ENCODE measurements around the gene GRID1. TPM values are rescaled to one million over a fixed set of nuclear protein-coding genes. Genes with fewer than 3 reads are reported as not detected.

Gene GRID1
- total and polyA plus RNA-seq, 10 of the 15 experiments (the other 5 are each of a cell fraction or from before 2014, with no cell fraction given): 0.04 to 0.62 (median 0.08) TPM; not detected in 5

- ChIA-PET SMC1A (ENCODE audit: uncharacterized antibody, unreplicated experiment) (no interaction called here), RAD21 (ENCODE audit: unreplicated experiment) (no interaction called here), CTCF (no interaction called here), POLR2A (no interaction called here)
- no peak for ATAC-seq
- no peak overlapping the region for H2AFZ ChIP-seq (ENCODE audit: control insufficient read depth, low read depth, low read length)
- no peak for FAIRE-seq
- H3K4me2 ChIP-seq (ENCODE audit: control insufficient read depth, insufficient read depth): no peak overlapping the region
- BruUV-seq (replicated peaks): no TSS peak
- H4K20me1 ChIP-seq (ENCODE audit: control insufficient read depth, insufficient read depth): no peaks in the 10 kb centered on the region
- TF ChIP-seq CEBPB (IDR thresholded peaks at IDR 0.05; ENCODE audit: borderline replicate concordance in 1 of 2, low read depth in 2 of 2, low read length in 2 of 2): no peak
- no peak overlapping the region for H3K9ac ChIP-seq (ENCODE audit: control insufficient read depth, insufficient read depth, low read length)
- no peak overlapping the region for H3K27ac ChIP-seq (ENCODE audit: control insufficient read depth, insufficient read depth)
- intact Hi-C loops (cut with micrococcal nuclease; ENCODE audit: unreplicated experiment) (no loop called here), in situ Hi-C loops (cut with MboI) (no loop called here)
- no peaks in the 10 kb centered on the region for H3K79me2 ChIP-seq (ENCODE audit: control insufficient read depth, insufficient read depth, low read length)
- no peaks in the 10 kb centered on the region for H3K9me3 ChIP-seq (replicated peaks; ENCODE audit: control insufficient read depth, insufficient read depth, low read length)
- H3K36me3 ChIP-seq (ENCODE audit: control insufficient read depth in 2 of 2, insufficient read depth in 2 of 2, low read length in 1 of 2): no peaks in the 10 kb centered on the region
- H3K27me3 ChIP-seq (replicated peaks in 1 of 2; ENCODE audit: control insufficient read depth in 2 of 2, insufficient read depth in 2 of 2, low read length in 1 of 2): peaks cover 0 to 7% of the 10 kb centered on the region in 2 experiments
- no peak for DNase-seq (ENCODE audit: low read depth, low spot score)
- H3K4me3 ChIP-seq: no peak overlapping the region
- WGBS (ENCODE audit: insufficient coverage, insufficient replicate concordance, low lambda C conversion rate, missing lambda C conversion rate): 18% methylated on average over 7 of the region's 7 CpGs
- H3K4me1 ChIP-seq (ENCODE audit: control insufficient read depth, insufficient read depth, low read length): no peaks in the 10 kb centered on the region
Observed at GRCh38 chr10:86182595-86182994, 184.0 kb downstream of the GRID1 start.

GRCh38 chr10:86182150-86182549 lies 184.4 kb downstream of the GRID1 start:
- H3K9me3 ChIP-seq (replicated peaks; ENCODE audit: control insufficient read depth, insufficient read depth, low read length): no peaks in the 10 kb centered on the region

More at GRCh38 chr10:86182150-86182549, 184.4 kb downstream of the GRID1 start:
- no peak overlapping the region for H3K27ac ChIP-seq (ENCODE audit: control insufficient read depth, insufficient read depth)
- ATAC-seq (no peak), DNase-seq (ENCODE audit: low read depth, low spot score) (no peak), FAIRE-seq (no peak)
- no peaks in the 10 kb centered on the region for H3K4me1 ChIP-seq (ENCODE audit: control insufficient read depth, insufficient read depth, low read length)
- intact Hi-C loops (cut with micrococcal nuclease; ENCODE audit: unreplicated experiment) (no loop called here), in situ Hi-C loops (cut with MboI) (no loop called here)
- TF ChIP-seq BCL3 (IDR thresholded peaks at IDR 0.05; ENCODE audit: borderline replicate concordance, insufficient read depth, low read depth, low read length, poor library complexity, severe bottlenecking): no peak
- no peak for TF ChIP-seq RBBP5 (conservative IDR thresholded peaks at IDR 0.05)
- TF ChIP-seq ATF2 (IDR thresholded peaks at IDR 0.05; ENCODE audit: low read length): no peak
- TF ChIP-seq E2F8 (IDR thresholded peaks at IDR 0.05; ENCODE audit: low read depth, partially characterized antibody): no peak
- TF ChIP-seq GATAD2B (conservative IDR thresholded peaks at IDR 0.05; ENCODE audit: low read depth): no peak
- no peak for TF ChIP-seq POU2F2 (IDR thresholded peaks at IDR 0.05; ENCODE audit: borderline replicate concordance, low read depth, low read length)
- no peak for TF ChIP-seq NR2F1 (conservative IDR thresholded peaks at IDR 0.05)
- TF ChIP-seq CEBPB (IDR thresholded peaks at IDR 0.05; ENCODE audit: borderline replicate concordance in 1 of 2, low read depth in 2 of 2, low read length in 2 of 2): no peak
- no peak for TF ChIP-seq EED (IDR thresholded peaks at IDR 0.05; ENCODE audit: low read depth)
- H3K79me2 ChIP-seq (ENCODE audit: control insufficient read depth, insufficient read depth, low read length): no peaks in the 10 kb centered on the region
- ChIA-PET RAD21 (ENCODE audit: unreplicated experiment) (no interaction called here), CTCF (no interaction called here), SMC1A (ENCODE audit: uncharacterized antibody, unreplicated experiment) (no interaction called here), POLR2A (no interaction called here)
- H3K27me3 ChIP-seq (replicated peaks in 1 of 2; ENCODE audit: control insufficient read depth in 2 of 2, insufficient read depth in 2 of 2, low read length in 1 of 2): peaks cover 0 to 7% of the 10 kb centered on the region in 2 experiments
- no TSS peak for BruUV-seq (replicated peaks)
- H4K20me1 ChIP-seq (ENCODE audit: control insufficient read depth, insufficient read depth): no peaks in the 10 kb centered on the region
- no peak overlapping the region for H3K9ac ChIP-seq (ENCODE audit: control insufficient read depth, insufficient read depth, low read length)
- no peak overlapping the region for H2AFZ ChIP-seq (ENCODE audit: control insufficient read depth, low read depth, low read length)
- no peak overlapping the region for H3K4me2 ChIP-seq (ENCODE audit: control insufficient read depth, insufficient read depth)
- H3K36me3 ChIP-seq (ENCODE audit: control insufficient read depth in 2 of 2, insufficient read depth in 2 of 2, low read length in 1 of 2): no peaks in the 10 kb centered on the region
- WGBS (ENCODE audit: insufficient coverage, insufficient replicate concordance, low lambda C conversion rate, missing lambda C conversion rate): 30% methylated on average over 13 of the region's 13 CpGs
- no peak overlapping the region for H3K4me3 ChIP-seq
